WERI-Rb-1 (cell line): ENCODE data around the gene TMPRSS2.

Experiments
- DNase-seq: peaks from one replicate; pipeline ENCODE4 v3.0.0-alpha.2; 2020
- H3K27ac ChIP-seq: fragments of 250-450 bp; sonication (Bioruptor Pico); 2 replicates; pipeline ENCODE4 v1.5.1; 2020; ENCODE audit warnings: mild to moderate bottlenecking, moderate library complexity
- H3K27me3 ChIP-seq: fragments of 250-450 bp; sonication (Bioruptor Pico); 2 replicates; pipeline ENCODE4 v1.5.1; 2021; ENCODE audit warnings: mild to moderate bottlenecking, low read depth, moderate library complexity; ENCODE audit not compliant: insufficient read depth, severe bottlenecking
- H3K36me3 ChIP-seq: fragments of 250-450 bp; sonication (Bioruptor Pico); 2 replicates; pipeline ENCODE4 v1.5.1; 2020; ENCODE audit warnings: mild to moderate bottlenecking, moderate library complexity
- H3K4me3 ChIP-seq: 2 replicates; pipeline ENCODE4 v1.5.1; 2011; ENCODE audit warnings: low read depth, mild to moderate bottlenecking, control low read depth, low read length
- H3K9me3 ChIP-seq: fragments of 250-450 bp; sonication (Bioruptor Pico); 2 replicates; pipeline ENCODE4 v1.5.1; 2021; ENCODE audit warnings: mild to moderate bottlenecking, moderate library complexity; ENCODE audit not compliant: severe bottlenecking
- TF ChIP-seq, protein P1 (sequence below): IDR thresholded peaks from 2 replicates; pipeline ENCODE4 v1.5.1; 2011; ENCODE audit warnings: low read depth, mild to moderate bottlenecking, control low read depth, inconsistent platforms, low read length

TMPRSS2 gene

DNA sequence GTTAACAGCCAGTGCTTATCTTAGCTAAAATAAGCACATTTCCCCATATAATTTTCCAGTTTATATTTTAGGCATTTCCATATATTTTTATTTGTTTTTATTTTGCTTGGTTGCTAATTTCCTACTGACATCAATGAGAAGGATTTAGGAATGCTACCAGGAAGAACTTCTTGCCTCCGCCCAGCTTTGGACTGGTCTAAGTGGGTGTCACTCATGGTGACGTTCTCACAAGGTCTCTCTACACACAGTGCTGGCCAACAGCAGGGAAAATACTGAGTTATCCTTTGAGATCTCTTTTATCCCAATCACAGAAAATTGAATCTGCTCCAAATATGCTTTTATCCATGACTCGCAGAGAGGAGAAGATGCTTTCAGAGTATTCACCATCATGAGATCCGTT is 68.7 kb downstream of the TMPRSS2 start:
- no peak overlapping the region for H3K4me3 ChIP-seq
- no peak for DNase-seq
- H3K27me3 ChIP-seq, result no peaks in the 10 kb centered on the region
- no peaks in the 10 kb centered on the region for H3K36me3 ChIP-seq
- peaks cover 13% of the 10 kb centered on the region for H3K9me3 ChIP-seq
- H3K27ac ChIP-seq, result no peak overlapping the region
- TF ChIP-seq, protein P1, sequence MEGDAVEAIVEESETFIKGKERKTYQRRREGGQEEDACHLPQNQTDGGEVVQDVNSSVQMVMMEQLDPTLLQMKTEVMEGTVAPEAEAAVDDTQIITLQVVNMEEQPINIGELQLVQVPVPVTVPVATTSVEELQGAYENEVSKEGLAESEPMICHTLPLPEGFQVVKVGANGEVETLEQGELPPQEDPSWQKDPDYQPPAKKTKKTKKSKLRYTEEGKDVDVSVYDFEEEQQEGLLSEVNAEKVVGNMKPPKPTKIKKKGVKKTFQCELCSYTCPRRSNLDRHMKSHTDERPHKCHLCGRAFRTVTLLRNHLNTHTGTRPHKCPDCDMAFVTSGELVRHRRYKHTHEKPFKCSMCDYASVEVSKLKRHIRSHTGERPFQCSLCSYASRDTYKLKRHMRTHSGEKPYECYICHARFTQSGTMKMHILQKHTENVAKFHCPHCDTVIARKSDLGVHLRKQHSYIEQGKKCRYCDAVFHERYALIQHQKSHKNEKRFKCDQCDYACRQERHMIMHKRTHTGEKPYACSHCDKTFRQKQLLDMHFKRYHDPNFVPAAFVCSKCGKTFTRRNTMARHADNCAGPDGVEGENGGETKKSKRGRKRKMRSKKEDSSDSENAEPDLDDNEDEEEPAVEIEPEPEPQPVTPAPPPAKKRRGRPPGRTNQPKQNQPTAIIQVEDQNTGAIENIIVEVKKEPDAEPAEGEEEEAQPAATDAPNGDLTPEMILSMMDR, result no peak

DNA sequence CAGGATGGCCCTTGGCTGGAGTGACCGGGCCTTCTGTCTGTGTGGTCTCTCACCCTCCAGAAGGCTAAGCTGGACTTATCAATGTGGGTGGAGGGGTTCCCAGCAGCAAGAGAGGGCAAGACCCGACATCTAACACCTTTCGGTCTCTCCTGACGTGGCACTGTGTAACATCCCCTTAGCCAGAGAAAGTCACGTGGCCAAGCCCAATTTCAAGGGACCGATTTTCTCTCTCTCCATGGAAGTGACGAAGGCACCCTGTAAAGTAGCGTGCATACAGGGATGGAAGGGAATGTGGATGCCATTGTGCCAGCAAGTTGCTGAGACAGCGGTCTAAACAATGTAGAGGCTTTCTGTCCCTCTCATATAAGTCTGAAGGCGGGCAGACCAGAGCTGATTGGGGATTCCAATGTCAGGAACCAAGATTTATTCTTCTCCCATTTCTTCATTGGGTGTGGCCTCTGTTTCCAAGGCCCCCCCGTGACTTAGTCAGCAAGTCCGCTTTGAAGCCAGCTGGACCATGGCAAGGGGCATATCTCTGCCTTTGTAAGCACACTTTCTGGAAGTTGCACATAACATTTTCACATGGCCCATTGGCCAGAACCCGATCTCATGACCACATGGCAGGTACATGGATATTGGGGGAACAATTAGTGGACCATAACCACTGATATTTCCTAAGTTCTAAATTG is 69.4 kb downstream of the TMPRSS2 start:
- Histone ChIP-seq H3K9me3 (peaks cover 13% of the 10 kb centered on the region), H3K36me3 (no peaks in the 10 kb centered on the region), H3K27ac (no peak overlapping the region), H3K27me3 (no peaks in the 10 kb centered on the region), H3K4me3 (no peak overlapping the region)
- TF ChIP-seq, protein P1, result no peak
- no peak for DNase-seq

DNA sequence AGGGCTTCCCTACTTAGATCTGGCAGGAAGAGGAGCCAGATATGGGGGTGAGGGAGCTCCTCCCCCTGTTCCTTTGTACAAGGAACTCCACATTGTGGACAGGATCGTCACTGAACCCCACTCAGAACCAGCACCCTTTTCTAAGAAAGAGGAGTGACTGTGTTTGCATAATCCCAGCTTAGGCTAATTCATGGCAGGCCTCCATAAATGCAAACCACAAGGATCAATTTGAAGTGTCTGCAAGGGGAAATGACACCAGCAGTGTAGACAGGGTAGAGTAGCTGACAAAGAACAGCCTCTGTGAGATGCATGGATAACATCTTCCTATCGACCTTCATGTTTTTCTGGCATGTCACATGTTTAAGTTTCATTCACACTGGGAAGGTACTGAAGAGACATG is 70.2 kb downstream of the TMPRSS2 start:
- Histone ChIP-seq H3K9me3 (peaks cover 13% of the 10 kb centered on the region), H3K4me3 (no peak overlapping the region), H3K27me3 (no peaks in the 10 kb centered on the region), H3K36me3 (no peaks in the 10 kb centered on the region), H3K27ac (no peak overlapping the region)
- no peak for DNase-seq
- TF ChIP-seq, protein P1, result no peak

DNA sequence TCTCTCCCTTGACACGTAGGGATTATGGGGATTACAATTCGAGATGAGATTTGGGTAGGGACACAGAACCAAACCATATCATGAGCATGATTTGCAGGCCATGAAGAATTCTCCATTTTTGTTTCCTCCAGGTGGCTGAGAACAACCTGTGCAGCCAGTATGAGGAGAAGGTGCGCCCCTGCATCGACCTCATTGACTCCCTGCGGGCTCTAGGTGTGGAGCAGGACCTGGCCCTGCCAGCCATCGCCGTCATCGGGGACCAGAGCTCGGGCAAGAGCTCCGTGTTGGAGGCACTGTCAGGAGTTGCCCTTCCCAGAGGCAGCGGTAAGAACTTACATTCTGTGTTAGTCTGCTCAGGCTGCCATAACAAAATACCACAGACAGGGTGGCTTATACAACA is 72.3 kb downstream of the TMPRSS2 start:
- no peak for DNase-seq
- H3K36me3 ChIP-seq, result no peaks in the 10 kb centered on the region
- H3K27ac ChIP-seq, result no peak overlapping the region
- H3K27me3 ChIP-seq, result no peaks in the 10 kb centered on the region
- TF ChIP-seq, protein P1, result no peak
- H3K9me3 ChIP-seq, result peaks cover 13% of the 10 kb centered on the region
- no peak overlapping the region for H3K4me3 ChIP-seq

DNA sequence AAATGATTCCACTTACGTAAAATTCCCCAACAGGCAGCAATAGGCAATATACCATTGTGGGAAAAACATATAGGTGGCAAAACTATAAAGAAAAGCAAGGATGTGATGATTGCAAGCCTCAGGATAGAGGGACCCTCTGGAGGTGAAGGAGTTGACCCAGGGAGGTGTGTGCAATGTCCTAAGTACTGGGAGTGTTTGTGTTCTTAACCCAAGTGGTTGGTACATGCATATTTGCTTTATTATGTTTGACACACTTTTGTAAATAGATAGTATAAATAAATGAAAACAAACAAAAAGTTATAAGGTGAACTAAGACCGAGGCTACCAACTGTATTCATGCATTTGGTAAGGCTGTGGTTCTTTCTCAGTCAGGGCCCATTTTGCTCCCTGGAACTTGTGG is 74.4 kb downstream of the TMPRSS2 start:
- Histone ChIP-seq H3K36me3 (no peaks in the 10 kb centered on the region), H3K27me3 (no peaks in the 10 kb centered on the region), H3K9me3 (peaks cover 13% of the 10 kb centered on the region), H3K27ac (no peak overlapping the region), H3K4me3 (no peak overlapping the region)
- DNase-seq, result no peak
- TF ChIP-seq, protein P1, result no peak
